Chondrocyte (in vitro differentiated cells): ENCODE measurements around the gene NUB1. TPM values are rescaled to one million over a fixed set of nuclear protein-coding genes. Genes with fewer than 3 reads are reported as not detected.

Experiments used
- DNase-seq: peaks from one replicate; pipeline ENCODE4 v3.0.0; 2021; ENCODE audit warnings: mixed read lengths, low spot score
- H3K27ac Mint-ChIP-seq: one replicate; pipeline ENCODE4 v1.8.0; 2021; ENCODE audit warnings: mild to moderate bottlenecking, moderate library complexity, mixed read lengths; ENCODE audit not compliant: unreplicated experiment
- H3K27me3 Mint-ChIP-seq: 2 replicates; pipeline ENCODE4 v1.8.0; 2021; ENCODE audit warnings: low read depth, mixed read lengths
- H3K36me3 Mint-ChIP-seq: 2 replicates; pipeline ENCODE4 v1.8.0; 2021; ENCODE audit warnings: low read depth, mixed read lengths
- H3K4me1 Mint-ChIP-seq: 2 replicates; pipeline ENCODE4 v1.8.0; 2021; ENCODE audit warnings: low read depth, mild to moderate bottlenecking, mixed read lengths
- H3K4me3 Mint-ChIP-seq: one replicate; pipeline ENCODE4 v1.8.0; 2021; ENCODE audit warnings: mild to moderate bottlenecking, moderate library complexity, mixed read lengths; ENCODE audit not compliant: unreplicated experiment
- H3K9me3 Mint-ChIP-seq: 2 replicates; pipeline ENCODE4 v1.8.0; 2021; ENCODE audit warnings: low read depth, mixed read lengths
- CTCF ChIP-seq: fragments of 200-600 bp; sonication (generic); IDR thresholded peaks from 2 replicates; pipeline ENCODE4 v1.5.0; 2021; ENCODE audit warnings: antibody characterized with exemption, mild to moderate bottlenecking, moderate library complexity
- total RNA-seq: library from RNA; stranded (reverse); gene quantifications from 3 replicates; pipeline ENCODE4 v1.2.1, GENCODE V29; 2021

Gene NUB1
- total RNA-seq, 1 donor from 2014 or later = 50.3 TPM

DNA sequence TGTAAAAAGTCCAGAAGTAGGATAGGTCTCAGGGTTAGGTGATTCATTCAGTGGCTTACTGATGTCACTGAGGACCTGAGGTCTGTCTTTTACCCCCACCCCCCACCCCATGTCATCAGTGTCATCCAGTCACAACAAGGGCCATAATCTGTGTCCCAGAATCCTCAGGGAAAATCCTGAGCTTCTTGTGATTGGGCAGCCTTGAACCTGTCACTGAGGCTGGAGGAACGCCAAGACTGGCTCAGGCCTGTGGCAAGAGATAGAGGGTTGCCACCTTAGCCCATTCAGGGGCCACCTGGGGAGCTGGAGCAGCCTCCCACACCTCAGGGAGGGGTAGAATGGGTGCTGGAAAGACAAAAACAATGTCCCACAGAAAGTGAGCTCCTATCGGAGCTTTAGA is 29.7 kb downstream of the NUB1 start:
- Mint-ChIP-seq H3K9me3 (no peaks in the 10 kb centered on the region), H3K27ac (no peak overlapping the region), H3K4me3 (no peak overlapping the region), H3K36me3 (peaks cover 25% of the 10 kb centered on the region), H3K27me3 (no peaks in the 10 kb centered on the region), H3K4me1 (peaks cover 23% of the 10 kb centered on the region)
- no peak for DNase-seq
- TF ChIP-seq CTCF = no peak

- DNase-seq = peak; percentile 63
- TF ChIP-seq CTCF = no peak
- Mint-ChIP-seq H3K4me1 (peaks cover 10% of the 10 kb centered on the region), H3K36me3 (peaks cover 33% of the 10 kb centered on the region), H3K27ac (no peak overlapping the region), H3K9me3 (no peaks in the 10 kb centered on the region), H3K4me3 (no peak overlapping the region), H3K27me3 (no peaks in the 10 kb centered on the region)
These were observed 31.1 kb downstream of the NUB1 start for GRCh38 chr7:151372612-151373265.

- DNase-seq = peak; percentile 65
- TF ChIP-seq CTCF = no peak
- Mint-ChIP-seq H3K4me1 (peaks cover 5% of the 10 kb centered on the region), H3K9me3 (no peaks in the 10 kb centered on the region), H3K4me3 (no peak overlapping the region), H3K27me3 (no peaks in the 10 kb centered on the region), H3K27ac (no peak overlapping the region), H3K36me3 (peaks cover 37% of the 10 kb centered on the region)
These were observed 32.0 kb downstream of the NUB1 start for GRCh38 chr7:151373599-151373998.

DNA sequence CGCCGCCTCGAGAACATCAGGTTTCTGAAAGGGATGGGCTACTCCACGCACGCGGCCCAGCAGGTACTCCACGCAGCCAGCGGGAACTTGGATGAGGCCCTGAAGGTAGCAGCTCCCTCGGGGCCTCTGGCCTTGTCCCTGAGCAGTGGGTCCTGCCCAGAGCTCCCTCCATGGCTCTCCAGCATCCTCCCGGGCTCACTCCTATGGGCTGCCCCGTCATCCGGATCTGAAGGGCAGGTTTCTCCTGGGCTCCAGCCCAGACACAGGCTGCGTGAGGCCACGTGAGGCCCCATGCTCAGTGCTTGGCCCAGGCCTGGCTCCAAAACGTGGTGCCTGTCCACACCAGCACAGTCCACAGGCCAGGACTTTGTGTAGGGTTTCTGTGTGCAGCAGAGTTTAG is 32.5 kb downstream of the NUB1 start:
- no peaks in the 10 kb centered on the region for H3K9me3 Mint-ChIP-seq

DNA sequence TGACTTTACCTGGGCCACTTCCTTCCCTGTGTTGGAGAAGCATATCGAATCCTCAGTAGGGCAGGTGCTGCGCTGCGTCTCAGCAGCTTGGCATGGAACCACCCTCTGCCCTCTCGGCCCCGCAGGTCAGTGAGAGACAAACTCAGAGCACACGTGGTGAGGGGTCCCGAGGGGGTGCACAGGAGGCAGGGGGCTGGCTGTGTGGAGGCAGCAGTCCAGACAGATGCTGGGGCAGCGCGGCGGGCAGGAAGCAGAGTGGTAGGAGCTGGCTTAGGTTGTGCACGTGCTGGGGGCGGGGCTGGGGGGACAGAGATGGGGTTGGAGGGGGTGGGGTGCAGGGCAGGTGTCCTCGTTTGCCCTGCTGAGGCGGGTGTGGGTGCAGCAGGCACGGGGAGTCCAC is 33.1 kb downstream of the NUB1 start:
- no peak overlapping the region for H3K27ac Mint-ChIP-seq
- no peak overlapping the region for H3K4me3 Mint-ChIP-seq
- no peaks in the 10 kb centered on the region for H3K27me3 Mint-ChIP-seq
- DNase-seq = peak; percentile 60
- H3K36me3 Mint-ChIP-seq = peaks cover 31% of the 10 kb centered on the region
- no peaks in the 10 kb centered on the region for H3K9me3 Mint-ChIP-seq
- TF ChIP-seq CTCF = no peak
- peaks cover 5% of the 10 kb centered on the region for H3K4me1 Mint-ChIP-seq

More for the DNA sequence above, 32.5 kb downstream of the NUB1 start:
- peaks cover 34% of the 10 kb centered on the region for H3K36me3 Mint-ChIP-seq
- TF ChIP-seq CTCF = no peak
- no peak overlapping the region for H3K27ac Mint-ChIP-seq
- DNase-seq = peak; percentile 83
- peaks cover 5% of the 10 kb centered on the region for H3K4me1 Mint-ChIP-seq
- no peak overlapping the region for H3K4me3 Mint-ChIP-seq
- H3K27me3 Mint-ChIP-seq = no peaks in the 10 kb centered on the region
